GM19025 (cell line): ENCODE data around the gene PPP1R13L.

Experiments
- ATAC-seq: cut with Tn5 transposase; IDR thresholded peaks from one replicate; pipeline ENCODE4 v1.9.1; 2021; ENCODE audit warnings: mild to moderate bottlenecking, low read depth, moderate library complexity; ENCODE audit not compliant: unreplicated experiment

The PPP1R13L gene, protein sequence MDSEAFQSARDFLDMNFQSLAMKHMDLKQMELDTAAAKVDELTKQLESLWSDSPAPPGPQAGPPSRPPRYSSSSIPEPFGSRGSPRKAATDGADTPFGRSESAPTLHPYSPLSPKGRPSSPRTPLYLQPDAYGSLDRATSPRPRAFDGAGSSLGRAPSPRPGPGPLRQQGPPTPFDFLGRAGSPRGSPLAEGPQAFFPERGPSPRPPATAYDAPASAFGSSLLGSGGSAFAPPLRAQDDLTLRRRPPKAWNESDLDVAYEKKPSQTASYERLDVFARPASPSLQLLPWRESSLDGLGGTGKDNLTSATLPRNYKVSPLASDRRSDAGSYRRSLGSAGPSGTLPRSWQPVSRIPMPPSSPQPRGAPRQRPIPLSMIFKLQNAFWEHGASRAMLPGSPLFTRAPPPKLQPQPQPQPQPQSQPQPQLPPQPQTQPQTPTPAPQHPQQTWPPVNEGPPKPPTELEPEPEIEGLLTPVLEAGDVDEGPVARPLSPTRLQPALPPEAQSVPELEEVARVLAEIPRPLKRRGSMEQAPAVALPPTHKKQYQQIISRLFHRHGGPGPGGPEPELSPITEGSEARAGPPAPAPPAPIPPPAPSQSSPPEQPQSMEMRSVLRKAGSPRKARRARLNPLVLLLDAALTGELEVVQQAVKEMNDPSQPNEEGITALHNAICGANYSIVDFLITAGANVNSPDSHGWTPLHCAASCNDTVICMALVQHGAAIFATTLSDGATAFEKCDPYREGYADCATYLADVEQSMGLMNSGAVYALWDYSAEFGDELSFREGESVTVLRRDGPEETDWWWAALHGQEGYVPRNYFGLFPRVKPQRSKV

DNA sequence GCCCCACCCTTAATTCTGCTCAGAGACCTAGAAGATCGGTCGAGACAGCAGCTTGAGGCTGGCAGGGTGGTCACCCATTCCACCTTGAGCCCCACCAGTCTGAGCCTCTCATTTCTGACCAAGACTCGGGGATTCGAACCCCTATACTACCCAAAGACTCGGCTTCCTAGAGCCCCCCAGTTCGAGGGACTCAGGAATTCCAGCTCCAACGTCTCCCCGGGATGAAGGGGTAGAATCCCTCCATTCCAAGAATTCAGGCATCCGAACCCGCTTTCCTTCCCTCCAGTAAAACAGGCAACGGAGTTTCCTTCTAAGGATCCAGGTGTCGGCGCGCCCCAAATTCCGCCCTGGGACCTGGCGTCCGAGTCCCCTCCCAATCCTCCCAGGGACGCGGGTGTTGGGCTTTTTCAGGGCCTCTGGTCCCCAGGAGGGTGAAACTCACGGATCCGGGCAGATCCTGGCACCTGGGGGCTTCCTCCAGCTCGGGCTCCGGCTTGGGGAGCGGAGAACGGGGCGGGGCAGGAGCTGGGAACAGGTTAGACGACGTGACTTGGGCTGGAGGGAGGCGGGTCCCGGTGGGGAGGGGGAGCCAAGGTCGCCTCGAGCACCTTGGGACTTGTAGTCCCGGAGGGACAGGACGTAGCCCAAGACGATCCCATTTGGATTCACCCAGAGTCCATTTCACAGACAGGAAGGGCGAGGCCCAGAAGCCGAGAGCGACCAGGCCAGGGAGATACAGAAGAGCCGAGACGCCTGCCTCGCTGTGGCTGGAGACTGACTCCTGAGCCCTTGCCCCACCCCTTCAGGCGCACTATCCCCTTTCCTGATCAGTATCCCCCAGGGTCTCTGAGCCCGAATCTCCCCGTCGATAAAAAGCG is at the start of gene PPP1R13L:
Gene PPP1R13L, minus strand, starts transcription at position 513 of the 878 bp plus-strand sequence. CDS start 6,751 bp downstream, outside the sequence.
- no peak for ATAC-seq

DNA sequence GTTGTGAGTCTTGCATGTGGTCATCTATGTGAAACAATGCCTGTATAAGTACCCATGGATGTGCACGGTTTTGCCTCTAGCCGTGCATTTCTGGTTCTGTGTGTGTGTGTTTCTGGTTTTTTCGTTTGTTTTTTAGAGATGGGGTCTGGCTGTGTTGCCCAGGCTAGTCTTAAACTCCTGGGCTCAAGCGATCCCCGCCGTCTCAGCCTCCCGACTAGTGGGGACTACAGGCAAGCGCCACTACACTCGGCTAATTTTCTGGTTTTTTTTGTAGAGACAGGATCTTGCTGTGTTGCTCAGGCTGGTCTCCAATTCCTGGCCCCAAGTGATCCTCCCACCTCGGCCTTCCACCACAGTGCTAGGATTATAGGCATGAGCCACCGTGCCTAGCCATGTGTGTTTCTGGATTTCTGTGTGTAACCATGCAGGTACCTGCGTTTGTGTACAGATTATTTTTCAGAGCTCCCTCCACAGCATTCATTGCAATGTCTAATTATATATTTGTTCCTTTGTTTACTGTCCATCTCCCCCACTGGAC is 47.0 kb upstream of the PPP1R13L start:
- no peak for ATAC-seq

DNA sequence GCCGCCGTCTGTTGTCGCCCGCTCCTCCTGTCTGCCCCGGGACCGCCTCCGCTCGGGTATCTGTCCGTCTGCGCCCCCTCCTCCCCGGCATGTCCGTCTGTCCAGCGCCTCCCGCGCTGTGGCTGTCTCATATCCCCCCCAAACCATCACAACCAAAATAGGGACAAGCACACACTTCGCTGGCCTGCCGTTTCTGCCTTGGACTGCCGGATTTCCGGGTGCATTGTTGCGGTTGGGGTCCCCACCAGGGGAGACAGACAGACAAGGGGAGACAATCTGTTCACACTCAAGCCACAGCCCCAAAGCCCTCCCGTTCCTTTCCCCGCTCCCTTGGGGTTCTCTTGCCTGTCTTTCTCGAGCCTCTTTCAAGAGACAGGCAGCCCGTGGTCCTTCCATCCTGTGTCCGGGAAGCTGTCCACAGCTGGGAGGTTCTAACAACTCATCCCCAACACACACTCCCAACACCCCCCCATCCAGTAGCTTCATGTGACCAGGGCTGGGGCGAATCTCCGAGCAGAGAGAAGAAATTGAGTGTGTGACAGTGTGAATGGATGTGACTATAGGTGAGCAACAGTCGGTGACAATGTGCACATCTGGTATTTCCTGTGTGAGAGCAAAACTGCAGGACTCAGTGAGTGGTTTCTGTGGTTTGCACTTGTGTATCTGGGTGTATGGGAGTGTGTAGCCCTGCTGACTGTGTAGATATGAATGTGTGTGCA is 46.4 kb upstream of the PPP1R13L start:
- ATAC-seq = peak; percentile 6

DNA sequence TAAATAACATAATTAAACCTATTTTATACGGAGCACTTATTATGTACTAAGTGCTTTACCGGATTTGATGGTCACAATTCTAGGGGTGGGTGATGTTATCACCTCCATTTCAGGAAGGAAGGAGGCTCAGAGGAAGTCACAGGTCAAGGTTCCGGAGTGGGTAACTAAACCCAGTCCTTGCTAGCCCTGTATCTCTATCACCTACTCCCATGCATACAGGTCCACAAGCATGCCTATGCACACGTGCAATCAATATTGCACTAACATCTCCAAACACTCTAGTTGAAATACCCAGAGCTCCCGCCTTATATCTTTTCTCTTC is 45.1 kb upstream of the PPP1R13L start:
- ATAC-seq = no peak

DNA sequence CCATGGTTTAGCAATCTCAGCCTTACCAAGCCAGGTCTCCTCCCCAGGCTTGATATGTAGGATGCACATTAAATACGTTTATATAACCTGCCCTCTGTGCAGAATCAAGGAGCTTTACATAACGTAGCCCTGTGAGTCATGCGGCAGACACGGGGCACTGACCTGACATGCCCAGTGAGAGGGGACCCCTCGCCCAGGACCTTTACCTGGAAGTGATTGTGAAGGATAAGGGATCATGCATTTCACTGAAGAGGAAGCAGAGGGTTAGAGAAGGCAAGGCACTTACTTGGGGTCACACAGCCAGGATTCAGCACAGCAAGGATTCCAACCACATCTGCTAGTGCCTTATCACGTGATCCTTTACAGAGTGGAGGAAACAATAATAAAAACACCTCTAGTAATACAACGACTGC is 44.0 kb upstream of the PPP1R13L start:
- ATAC-seq = no peak

DNA sequence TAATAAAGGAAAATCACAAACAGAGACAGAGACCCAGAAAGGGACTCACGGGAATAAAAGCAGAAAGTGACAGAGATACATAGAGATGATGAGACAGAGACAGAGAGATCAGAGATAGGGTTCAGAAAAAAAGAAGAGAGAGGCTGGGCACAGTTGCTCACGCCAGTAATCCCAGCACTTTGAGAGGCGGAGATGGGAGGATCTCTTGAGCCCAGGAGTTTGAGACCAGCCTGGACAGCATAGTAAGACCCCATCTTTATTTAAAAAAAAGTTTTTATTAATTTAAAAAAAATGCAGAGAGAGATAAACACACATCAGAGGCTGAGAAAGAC is 43.5 kb upstream of the PPP1R13L start:
- ATAC-seq = no peak

DNA sequence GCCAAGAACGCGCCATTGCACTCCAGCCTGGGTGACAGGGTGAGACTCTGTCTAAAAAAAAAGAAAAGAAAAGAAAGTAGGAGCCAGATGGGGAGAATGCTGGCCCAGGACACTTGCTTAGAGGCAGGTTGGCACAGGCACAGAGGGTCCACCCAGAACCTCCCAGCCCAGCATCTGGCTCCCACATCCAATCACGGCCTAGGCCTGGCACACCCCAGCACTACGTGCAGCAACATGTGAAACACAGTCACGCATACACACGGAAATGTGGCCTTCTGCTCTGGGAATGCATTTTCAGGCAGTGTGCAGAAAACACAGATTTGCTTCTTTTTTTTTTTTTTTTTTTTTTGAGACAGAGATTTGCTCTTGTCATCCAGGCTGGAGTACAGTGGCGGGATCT is 42.1 kb upstream of the PPP1R13L start:
- ATAC-seq = no peak

DNA sequence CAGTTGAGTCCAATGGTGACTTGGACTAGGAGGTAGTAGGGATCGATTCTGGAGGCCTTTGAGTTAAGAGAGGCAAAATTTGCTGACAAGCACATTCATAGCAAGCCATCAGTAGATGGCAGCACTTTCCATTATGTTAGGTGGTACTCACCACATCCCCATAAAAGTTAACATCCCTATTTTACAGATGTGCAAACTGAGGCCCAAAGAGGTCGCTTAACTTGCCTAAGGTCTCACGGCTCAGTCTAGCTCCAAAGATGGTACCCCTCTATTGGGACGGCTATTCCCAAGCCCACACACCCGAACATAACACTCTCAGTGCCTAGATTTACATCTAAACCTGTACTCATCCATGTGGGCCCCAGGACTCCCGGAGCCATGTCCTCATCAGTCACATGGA is 41.4 kb upstream of the PPP1R13L start:
- ATAC-seq = no peak

DNA sequence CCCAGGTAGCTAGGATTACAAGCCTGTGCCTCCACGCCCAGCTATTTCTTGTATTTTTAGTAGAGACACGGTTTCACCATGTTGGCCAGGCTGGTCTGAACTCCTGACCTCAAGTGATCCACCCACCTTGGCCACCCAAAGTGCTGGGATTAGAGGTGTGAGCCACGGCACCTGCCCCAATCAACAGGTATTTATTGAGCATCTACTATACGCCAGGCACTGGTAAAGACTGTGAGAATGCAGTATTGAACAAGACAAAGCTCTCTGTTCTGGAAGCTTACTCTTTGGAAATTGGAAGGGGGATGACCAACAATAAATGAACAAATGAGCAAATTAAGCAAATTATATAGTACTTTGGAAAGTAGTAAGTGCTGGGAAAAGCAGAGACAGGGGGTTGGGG is 40.3 kb upstream of the PPP1R13L start:
- no peak for ATAC-seq

DNA sequence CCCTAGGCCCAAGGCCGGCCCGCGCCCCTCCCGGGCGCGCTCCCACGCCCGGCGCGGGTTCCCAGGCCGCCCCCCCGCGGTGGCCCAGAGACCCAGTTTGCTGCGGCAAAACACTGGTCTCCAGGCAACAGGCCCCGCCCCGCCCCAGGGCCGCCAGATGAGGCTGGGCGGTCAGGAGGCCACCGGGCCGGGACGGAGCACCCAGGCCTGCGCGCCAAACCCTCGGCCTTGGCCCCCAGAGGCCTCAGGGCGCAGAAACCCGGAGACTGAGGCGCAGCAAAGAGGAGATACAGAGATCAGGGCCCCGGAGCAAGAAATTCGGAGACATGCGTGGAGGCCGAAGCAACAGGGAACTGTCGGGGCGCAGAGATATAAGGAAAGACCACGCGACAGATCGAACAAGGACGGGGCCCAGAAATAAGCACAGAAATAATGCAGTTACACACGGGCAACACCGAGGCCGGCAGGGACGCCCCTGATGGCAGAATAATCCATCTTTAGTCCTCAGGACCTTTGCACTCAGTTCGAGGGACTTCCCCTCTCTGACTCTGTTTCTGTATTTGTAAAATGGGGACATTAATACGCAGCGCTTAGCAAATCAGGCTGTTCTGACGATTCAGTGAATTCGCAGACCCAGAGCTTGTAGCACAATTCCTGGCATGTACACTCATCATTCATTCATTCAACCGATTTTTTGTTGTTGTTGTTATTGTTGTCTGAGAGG is 39.6 kb upstream of the PPP1R13L start:
- ATAC-seq = peak; percentile 50

DNA sequence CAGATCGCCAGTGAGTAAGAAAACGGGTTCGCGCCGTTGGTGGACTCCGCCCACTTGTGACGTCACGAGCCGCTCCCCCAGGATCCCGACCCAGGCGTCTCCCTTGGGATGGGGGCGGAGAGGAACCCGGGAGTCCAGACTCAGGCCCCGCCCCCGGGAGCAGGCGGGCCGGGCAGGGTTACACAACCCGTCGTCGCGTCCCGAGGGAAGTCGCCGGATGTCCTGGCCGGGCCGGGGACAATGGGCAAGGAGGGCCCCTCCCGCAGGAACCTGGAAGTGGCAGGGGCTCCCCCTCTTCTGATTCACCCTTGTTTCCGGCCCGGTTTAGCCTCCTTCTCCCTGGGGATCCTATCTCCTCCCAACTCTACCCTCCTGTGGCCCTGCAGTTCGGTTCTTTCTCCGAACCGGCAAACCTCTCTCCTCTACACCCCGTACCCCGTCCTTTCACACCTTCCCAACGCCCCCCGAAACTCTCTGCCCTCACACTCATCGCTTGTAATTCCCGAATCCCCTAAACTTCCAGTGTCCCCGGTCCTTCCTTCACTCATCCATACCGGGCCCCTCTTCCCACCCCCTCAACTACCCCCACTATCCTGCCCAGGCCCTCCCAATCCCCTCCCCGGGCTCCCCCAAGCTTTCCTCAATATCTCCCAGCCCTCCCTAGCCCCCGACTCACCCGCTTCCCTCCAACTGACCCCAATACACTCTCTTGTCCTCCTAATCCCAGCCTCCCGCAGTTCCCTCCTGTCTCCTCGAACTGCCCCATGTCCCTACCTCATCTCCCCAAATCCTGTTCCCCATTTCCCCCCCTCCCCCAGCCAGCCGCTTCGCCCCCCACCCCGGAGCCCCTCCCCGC is 38.8 kb upstream of the PPP1R13L start:
- ATAC-seq = no peak

DNA sequence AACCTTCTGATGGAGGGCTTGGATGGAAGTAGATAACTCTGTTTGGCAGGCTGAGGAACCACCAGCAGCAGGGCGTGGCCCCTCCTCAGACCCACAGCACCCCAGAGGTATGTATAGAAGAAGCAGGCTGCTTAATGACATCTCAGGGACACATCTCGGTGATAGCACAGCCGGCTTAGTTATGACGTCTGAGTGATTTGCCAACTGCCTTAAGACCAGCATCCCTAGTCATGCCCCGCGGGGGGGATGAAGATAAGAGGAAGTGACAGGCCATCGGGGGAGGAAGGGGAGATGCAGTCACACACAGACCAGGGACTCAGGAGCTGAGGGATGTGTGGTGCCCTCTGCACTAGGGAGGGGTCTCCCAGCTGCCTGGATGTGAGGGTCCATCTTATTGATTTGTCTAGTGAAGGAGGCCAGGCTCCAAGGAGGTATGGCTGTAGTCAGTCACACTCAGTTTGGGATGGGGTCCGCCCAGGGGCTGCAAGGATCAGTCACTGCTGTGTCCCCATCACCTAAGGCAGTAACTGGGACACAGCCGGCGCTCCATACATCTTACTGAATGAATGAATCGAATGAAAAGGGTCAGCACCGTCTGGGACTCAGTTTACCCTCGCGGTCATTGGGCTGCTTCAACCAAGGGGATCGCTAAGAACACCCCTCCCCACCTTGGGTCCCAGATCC is 38.1 kb upstream of the PPP1R13L start:
- ATAC-seq = no peak

DNA sequence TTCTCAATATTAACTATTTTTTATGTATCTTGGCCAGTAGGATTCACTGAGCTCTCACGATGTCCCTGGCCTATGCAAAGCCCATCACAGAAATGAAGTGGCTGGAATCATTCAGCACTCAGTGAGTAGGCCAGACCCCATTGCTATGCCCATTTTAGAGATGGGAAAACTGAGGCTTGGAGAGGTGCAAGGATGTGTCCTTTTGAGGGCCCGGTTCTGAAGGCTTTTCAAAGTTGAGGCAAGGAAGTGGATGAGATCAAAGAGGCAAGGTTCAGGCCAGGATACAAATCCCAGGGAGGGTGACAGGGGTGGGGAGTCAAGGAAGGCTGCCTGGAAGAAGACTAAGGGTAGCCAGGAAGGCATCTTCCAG is 37.5 kb upstream of the PPP1R13L start:
- no peak for ATAC-seq

DNA sequence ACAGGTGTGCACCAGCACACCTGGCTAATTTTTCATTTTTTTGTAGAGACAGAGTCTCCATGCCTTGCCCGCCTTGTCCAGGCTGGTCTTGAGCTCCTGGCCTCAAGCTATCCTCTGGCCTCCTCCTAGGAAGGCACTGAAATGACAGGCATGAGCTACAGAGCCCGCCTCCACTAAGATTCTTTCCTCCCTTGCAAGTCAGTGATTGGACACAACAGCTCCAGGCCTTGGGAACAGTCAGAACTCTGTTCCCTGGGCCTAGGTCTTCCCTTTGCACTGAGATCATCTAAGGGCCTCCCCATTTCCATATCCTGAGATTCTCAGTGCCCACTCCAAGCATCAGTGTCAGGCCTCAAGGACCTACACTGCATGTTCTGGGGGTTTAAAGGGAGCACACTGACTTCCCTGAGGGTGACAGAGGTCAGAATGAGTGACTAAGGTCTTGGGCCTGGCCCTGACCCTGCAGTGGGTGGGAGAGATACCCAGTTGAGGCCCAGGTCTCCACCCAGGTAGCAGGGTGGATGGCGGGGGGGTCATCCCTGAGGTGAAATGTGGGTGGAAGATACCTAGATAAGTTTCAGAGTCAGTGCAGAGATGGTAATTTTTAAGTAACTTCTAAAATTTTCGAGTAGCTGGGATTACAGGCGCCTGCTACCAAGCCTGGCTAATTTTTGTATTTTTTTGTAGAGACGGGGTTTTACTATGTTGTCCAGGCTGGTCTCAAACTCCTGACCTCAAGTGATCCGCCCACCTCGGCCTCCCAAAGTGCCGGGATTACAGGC is 36.2 kb upstream of the PPP1R13L start:
- ATAC-seq = no peak

DNA sequence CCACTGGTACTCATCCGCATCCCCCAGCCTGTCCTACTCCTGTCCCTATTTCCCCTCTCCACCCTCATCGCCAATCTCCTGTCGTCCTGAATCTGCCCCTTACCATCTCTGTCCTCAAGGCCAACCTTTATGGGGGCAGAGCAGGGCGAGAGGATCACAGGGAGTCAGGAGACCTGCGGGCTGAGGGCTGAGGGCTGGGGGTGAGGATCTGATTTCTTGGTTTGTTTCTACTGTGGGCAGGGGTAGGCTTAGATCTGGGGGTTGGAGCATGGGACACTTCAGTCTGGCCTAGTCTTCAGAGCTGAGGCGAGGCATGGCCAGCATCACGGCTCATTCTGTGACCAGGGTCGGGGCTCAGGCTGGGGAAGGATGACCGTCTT is 35.4 kb upstream of the PPP1R13L start:
- no peak for ATAC-seq

DNA sequence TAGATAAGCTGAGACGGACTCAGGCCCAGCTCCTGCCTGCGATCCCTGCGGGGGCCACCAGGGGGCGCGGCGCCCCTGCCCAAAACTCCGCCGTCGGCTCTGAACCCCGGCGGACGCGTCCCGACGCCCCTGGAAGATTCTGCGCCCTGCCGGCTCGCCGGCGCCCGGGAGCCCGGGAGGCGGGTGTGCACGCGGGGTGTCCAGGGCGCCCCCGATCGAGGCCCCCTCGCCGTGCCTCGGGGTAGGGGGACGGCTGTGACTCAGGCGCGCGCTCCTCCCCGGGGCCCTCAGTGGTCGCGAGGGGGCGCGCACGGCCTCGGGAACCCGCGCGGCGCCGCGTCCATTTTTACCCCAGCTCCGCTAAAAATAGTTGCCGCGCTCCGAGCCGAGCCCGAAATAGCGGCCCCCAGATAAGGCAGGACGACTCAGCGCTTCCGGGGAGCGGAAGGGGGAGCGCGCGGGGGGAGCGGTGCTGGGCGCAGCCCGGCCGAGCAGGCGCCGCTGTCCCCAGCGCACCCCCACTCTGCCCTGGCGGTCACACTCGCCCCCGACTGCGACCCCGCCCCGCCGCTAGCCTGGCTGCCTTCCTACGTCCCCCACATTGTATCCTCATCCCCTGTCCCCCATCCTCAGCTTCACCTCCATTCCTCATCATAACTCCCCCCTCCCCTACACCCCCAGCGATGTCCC is 34.8 kb upstream of the PPP1R13L start:
- ATAC-seq = peak; percentile 55

DNA sequence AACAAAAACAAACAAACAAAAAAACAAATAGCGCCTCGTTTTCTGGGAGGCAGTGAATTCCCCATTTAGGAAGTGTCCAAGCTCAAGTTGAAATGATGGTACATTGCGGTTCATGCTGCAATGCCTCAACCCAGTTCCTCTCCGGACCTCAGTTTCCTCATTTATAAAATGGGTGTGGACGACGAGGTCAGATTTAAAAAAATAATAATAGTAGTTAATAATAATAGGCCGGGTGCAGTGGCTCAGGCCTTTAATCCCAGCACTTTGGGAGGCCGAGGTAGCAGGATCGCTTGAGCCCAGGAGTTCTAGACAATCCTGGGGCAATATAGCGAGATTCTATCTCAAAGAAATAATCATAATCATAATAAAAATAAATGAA is 34.3 kb upstream of the PPP1R13L start:
- ATAC-seq = no peak
